DMS 273 (cell line): ENCODE measurements around the gene IFFO2.

Experiments
- DNase-seq: peaks from one replicate; lab custom pipeline; 2025; ENCODE audit not compliant: unreplicated experiment; lab: John Stamatoyannopoulos, UW

IFFO2 gene

GRCh38 chr1:18921516-18922251 lies 34.8 kb downstream of the IFFO2 start:
- DNase-seq: no peak

DNA sequence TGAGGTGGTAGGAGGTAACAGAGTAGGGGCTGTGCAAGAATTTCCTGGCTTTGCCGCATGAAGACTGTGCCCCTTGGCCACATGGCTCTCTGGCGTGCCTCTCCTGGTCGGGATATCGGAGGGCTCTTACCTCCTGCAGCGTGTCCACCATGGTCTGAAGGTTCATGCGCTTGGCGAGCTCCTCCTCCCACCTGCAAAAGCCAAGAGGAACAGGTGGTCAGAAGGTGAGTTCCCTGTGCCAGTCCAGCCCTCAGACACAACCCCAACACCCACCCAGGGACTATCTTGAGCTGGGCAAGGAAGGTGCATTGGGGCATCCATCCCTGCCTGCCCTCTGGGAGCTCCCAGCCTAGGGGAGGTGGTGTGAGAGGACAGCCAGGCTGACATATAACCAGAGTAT lies 35.5 kb downstream of the IFFO2 start:
- DNase-seq: no peak

DNA sequence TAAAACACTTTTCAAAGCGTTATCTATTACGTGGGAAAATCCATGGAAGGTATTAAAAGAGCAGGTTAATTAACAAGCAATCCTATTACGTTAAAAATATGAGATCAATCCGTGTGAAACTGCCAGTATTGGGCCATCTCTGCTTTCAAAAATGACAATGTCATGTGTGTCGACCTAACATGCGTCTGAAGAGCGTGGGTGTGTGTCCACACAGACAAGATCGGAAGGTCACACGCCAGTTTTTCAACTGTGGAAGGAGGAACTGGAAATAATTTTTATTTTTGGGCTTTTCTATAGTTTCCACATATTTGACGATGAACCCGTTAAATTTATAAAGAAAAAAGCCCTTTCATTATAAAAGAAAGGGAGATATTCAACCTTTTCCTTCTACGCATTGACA lies 36.5 kb downstream of the IFFO2 start:
- no peak for DNase-seq

- no peak for DNase-seq
Observed at GRCh38 chr1:18919197-18919905, 37.1 kb downstream of the IFFO2 start.

DNA sequence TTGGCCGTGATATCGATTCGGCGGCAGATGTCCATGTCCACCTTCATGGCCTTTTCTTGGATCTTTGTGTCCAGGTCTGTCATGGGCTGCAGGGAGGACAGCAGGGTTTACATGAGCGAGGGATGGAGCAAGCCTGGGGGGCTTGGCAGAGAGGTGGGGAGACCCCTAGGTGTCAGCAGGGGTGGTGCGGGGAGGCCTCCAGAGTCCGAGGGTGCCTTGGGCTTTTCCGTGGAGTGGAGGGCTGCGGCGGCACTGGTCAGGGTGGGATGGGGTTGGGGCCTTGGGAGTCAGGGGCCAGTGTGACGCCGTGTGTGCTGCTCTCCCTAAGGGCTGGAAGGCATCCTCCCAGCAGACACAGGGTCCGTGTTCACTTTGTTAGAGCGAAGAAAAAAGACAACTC lies 38.1 kb downstream of the IFFO2 start:
- DNase-seq: no peak

DNA sequence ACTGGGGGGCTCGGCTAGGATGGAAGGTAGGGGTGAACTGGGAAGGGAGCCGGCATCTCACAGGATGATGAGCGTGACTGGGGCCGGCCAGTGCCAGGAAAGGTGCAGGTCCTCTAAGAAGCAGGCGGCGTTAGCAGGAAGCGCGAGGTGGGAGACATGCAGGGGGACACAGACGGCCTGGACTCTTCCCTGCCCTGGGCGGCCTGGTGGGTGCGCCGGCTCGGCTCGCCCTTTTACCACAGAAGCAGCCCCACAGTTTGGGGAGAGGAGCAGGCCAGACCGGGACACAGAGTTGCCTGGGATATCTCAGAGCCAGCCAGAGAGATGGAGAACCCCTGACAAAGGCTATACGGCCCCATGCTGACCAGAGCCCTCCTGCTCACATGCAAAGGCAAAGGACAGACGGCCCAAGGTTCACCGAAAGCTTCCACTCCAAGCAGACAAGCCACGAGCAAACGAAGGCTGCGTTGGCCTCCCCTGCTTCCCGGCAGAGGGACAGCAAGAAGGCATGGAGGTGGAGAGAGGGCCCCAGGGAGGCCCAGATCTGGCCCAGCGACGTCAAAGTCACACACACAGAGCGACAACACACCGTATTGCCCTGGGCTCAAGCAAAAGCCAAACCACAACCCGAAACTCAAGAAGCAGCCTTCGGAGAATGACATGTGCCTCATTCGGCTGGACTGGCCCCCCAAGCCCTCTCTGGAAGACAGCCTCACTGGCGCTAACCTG lies 39.2 kb downstream of the IFFO2 start:
- no peak for DNase-seq

GRCh38 chr1:18915341-18915740 lies 41.1 kb downstream of the IFFO2 start:
- DNase-seq: no peak

DNA sequence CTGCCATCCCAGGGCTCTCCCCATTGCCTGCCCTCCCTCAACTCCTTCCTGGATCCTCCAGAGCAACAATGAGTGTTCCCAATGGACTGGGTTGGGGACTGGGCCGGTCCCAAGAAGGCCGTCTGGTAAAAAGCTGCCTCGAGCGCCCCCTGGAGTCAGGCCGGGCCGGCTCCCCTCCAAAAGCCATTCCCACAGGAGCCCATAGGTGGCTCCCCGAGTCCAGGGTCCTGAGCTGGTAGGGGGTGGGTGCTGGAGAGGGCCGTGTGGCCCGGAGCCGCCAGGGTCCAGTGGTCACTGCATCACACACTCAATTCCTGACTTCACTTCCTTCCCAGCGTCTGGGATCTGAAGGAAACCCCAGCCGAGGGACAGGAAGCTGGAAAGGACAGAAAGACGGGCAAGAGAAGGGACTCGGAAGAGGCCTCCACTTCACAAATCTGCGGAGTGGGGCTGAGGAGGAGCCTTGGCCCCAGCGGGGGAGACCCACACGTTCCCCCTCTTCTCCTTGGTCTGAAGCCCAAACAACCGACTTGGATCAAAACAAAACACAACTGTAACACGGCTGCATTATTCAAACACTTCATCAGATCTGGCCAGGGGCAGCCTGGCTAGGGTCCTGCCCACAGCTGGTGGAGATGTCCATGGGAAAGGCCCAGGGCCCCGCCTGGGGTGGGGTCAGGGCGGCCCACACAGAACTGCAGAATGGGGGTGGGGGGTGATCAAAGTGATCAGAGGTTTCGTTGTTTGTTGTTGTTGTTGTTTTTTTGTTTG lies 43.2 kb downstream of the IFFO2 start:
- peak; percentile 83 for DNase-seq

DNA sequence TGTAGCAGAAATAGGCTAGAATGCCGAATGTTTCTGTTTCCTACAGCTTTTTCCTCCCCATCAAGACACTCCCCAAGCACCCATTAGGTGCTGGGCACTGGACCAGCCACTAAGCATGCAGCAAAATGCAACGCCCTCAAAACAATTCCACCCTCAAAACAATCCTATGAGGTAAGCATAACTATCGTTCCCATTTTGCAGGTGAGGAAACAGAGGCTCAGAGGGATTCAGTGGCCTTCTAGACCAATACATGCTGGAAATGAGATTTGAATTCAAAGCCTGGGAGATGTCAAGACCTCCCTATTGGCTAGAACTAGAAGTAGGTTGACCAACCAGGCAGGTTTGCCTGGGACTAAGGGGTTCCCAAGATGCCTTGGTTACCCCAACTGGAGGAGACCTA lies 43.9 kb downstream of the IFFO2 start:
- DNase-seq: no peak

GRCh38 chr1:18908911-18909771 lies 47.3 kb downstream of the IFFO2 start:
- no peak for DNase-seq

DNA sequence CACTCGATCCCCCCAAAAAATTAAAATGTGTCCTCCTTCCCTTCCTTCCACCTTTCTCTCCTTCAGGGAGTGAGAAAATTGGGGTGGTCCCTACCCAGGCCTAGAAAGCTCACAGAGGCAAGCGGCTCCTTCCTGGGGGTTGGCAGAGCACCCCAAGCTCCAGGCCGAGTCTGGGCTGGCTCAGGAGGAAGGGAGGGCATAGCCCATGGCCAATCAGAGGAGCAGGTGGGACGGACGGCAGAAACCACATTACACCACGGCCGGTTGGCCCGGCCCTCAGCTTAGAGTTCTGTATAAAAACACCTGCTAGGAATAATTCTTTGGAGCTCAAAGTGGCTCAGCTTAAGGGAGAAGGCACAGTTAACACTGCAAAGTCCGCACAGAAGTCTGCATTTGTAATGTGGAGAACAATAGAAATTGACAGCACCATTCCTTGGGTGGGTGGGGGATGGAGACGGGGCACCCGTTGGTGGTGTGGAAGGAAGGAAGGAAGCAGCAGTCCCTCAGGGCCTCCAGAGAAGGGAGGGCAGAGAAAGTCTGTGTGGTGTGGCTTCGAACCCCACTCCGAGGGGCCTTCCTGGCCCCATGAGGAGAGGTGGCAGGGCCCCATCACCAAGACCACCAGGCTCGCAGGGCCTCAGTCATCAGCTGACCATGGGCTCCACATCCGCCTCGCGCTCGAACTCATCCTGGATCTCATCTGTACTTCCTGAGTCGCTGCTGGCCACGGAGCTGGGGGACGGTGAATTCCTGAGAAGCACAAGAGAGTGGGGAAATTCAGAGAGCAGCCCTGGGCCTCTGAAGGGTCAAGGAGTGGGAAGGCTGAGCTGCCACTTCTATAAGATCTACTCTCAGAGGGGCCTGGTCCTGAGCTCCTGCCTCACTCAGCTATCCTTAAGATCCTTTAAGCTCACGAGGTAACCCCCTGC lies 48.3 kb downstream of the IFFO2 start:
- no peak for DNase-seq

DNA sequence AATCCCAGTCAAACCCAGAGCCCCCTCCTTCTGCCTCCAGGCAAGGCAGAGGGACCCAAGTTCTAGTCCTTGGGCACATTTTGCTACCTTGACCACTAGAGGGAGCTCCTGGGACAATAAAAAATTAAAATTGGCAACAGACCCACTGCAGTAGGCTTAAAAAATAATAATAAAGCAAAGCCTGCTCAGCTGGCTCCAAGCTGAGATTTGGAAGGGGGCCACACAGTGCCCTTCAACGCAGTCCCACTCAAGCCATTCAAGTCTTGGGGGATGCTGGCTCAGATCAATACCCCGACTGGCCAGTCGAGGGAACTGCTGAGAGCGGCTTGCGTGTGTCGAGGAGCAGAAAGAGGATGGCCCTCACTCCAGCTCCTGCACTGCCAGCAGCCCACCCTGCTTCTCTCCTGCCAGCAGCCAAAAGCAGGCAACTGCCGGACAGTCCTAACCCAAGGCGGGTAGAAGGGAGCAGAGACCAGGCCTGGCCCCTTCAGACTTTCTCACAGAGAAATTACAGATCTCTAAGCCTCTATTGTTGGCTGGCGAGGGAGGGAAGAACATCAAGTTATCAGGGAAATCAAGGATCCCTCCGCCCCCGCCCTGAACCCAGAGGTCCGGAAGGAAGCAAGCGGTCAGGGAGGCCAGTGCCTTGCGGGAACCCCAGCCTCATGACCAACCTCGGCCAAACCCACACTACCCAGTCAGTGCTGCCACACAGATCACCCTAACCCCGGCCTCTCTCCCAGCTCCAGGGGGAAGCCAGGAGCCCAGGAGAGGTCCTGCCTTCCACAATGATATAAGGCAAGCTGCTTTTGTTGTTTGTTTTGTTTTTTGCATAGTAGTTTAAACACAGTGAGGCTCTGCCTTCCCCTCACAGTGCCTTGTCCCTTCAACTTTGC lies 49.2 kb downstream of the IFFO2 start:
- DNase-seq: peak; percentile 73

GRCh38 chr1:18903291-18903756 lies 53.2 kb downstream of the IFFO2 start:
- DNase-seq: no peak

DNA sequence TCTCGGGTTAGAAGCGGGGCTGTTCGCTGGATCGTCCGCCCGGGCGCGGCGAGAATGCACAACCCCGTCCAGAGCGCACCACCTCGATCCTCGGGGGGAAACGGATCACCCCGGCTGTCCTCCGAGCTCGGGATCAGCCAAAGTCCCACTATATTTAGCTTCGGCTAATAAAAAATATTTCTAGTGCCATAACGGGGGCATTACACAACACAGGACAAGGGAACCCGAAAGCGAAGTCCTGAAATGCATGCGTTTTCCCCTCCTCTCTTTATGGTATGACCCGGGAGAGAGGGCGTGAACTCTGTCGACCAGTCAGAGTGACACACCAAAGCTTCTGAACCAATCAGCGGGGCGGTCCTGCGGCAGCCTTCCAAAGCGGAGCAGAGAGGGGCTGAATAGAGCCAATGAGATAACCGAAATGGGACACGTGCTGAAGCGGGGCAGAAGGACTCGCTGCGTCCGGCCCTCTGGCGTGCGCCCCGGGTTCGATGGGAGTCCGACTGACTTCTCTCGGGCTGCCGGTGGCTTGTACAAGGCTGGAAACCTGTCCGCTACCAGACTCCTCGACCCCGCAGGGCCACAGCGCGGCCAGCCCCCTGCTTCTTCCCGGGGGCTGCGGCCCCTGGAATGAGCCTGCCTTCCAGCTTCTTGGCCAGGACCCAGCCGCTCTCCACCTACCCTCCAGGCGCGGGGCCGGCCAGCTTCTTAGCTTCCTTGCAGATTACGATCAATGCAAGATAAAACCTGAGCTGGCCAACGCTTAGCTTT lies 53.8 kb downstream of the IFFO2 start, which contains the start of gene ALDH4A1:
Gene ALDH4A1, minus strand, starts transcription at position 33 of the 768 bp plus-strand sequence. Its CDS starts 32 bp downstream, at position 1.
- peak; percentile 99 for DNase-seq

DNA sequence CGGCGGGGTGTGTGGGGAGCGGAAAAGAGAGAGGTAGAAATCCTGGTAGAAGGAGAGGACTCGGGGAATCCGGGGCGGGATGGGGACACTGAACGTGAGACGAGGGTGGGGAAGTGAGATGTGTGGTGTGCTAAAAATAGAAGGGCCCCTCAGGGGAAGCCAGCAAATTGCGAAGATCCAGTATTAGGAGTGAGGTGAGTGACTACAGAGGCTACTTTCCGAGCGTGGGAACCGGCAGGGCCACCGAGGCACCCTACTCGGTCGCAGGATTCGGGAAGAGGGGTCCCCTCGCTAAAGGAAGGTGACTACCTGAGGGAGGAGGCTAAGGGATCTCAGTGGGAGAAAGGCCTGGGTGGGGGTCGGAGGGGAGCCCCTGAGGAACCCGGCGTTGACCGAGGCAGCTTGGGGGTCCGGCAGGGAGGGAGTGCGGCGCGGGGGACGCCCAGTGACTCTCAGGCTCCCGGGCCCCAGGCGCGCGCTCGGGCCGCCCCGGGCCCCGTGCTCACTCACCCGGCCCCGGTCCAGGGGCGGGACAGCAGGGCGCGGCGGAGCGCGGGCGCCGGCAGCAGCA lies 54.4 kb downstream of the IFFO2 start:
- DNase-seq: peak; percentile 47

- DNase-seq: no peak
Observed at GRCh38 chr1:18901147-18901951, 55.1 kb downstream of the IFFO2 start.
